Activated T-cell treated with anti-CD3 and anti-CD28 coated beads for 48 hours (primary cell): ENCODE measurements around the gene NPR3.

ENCODE experiments used
- DNase-seq: peaks from one replicate; pipeline ENCODE4 v3.0.0-alpha.2; 2020; ENCODE audit warnings: low read depth

NPR3 gene

GRCh38 chr5:32810804-32811203, 99.7 kb downstream of the NPR3 start:
- no peak for DNase-seq

- DNase-seq, result no peak
Measured at GRCh38 chr5:32812399-32812798, 101.3 kb downstream of the NPR3 start.

GRCh38 chr5:32814141-32814540, 103.0 kb downstream of the NPR3 start:
- DNase-seq, result no peak

- no peak for DNase-seq
Measured at GRCh38 chr5:32814620-32815019, 103.5 kb downstream of the NPR3 start.

GRCh38 chr5:32827981-32828380, 116.9 kb downstream of the NPR3 start:
- no peak for DNase-seq

- DNase-seq, result no peak
Measured at GRCh38 chr5:32828492-32828891, 117.4 kb downstream of the NPR3 start.

GRCh38 chr5:32831624-32832023, 120.5 kb downstream of the NPR3 start:
- DNase-seq, result no peak

- no peak for DNase-seq
Measured at GRCh38 chr5:32833127-32833526, 122.0 kb downstream of the NPR3 start.

GRCh38 chr5:32833663-32834062, 122.5 kb downstream of the NPR3 start:
- DNase-seq, result no peak

- no peak for DNase-seq
Measured at GRCh38 chr5:32834251-32834650, 123.1 kb downstream of the NPR3 start.

- DNase-seq, result no peak
Measured at GRCh38 chr5:32836176-32836575, 125.1 kb downstream of the NPR3 start.

- DNase-seq, result no peak
Measured at GRCh38 chr5:32837211-32837610, 126.1 kb downstream of the NPR3 start.

- no peak for DNase-seq
Measured at GRCh38 chr5:32839106-32839505, 128.0 kb downstream of the NPR3 start.

- DNase-seq, result no peak
Measured at GRCh38 chr5:32840606-32841005, 129.5 kb downstream of the NPR3 start.
